Thoracic aorta (tissue), 2 donors: Measurements from ENCODE around the gene UFD1. TPM values are rescaled to one million over a fixed set of nuclear protein-coding genes. Genes with fewer than 3 reads are reported as not detected.
"Not testable (repeated sequence)": the region's sequence is repeated elsewhere in the genome, so short reads cannot be mapped to it uniquely, and the experiment has no call there.

Source experiments
- ATAC-seq: fragments of 150-250 bp; one replicate; pipeline ENCODE4 v1.8.0; 2017; ENCODE audit warnings: low read depth; ENCODE audit not compliant: insufficient number of reproducible peaks, low FRiP score
- DNase-seq: peaks from one replicate; pipeline ENCODE4 v3.0.0-alpha.2; 2020; ENCODE audit warnings: low spot score
- H3K27ac ChIP-seq, 2 donors: fragments of 200-600 bp; sonication (generic); 1 replicate in 1 of 2; 2 replicates in 1 of 2; pipeline ENCODE4 v1.5.1; 2016; ENCODE audit warnings: mild to moderate bottlenecking in 2 of 2, moderate library complexity in 2 of 2
- H3K27me3 ChIP-seq: fragments of 200-600 bp; sonication (generic); replicated peaks from 2 replicates; pipeline ENCODE4 v1.6.0; 2016; ENCODE audit warnings: mild to moderate bottlenecking; ENCODE audit not compliant: insufficient read depth
- H3K36me3 ChIP-seq: fragments of 200-600 bp; sonication (generic); one replicate; pipeline ENCODE4 v1.5.1; 2016
- H3K4me1 ChIP-seq, 2 donors: fragments of 200-600 bp; sonication (generic); 1 replicate in 1 of 2; 2 replicates in 1 of 2; pipeline versions ENCODE4 v1.5.1 to v1.6.0; 2016; ENCODE audit warnings: low read depth in 2 of 2, mild to moderate bottlenecking in 1 of 2; ENCODE audit not compliant: control insufficient read depth in 1 of 2
- H3K4me3 ChIP-seq: fragments of 200-600 bp; sonication (generic); 2 replicates; pipeline ENCODE4 v1.5.1; 2016; ENCODE audit warnings: mild to moderate bottlenecking
- H3K9me3 ChIP-seq: fragments of 200-600 bp; sonication (generic); 2 replicates; pipeline ENCODE4 v1.5.1; 2016
- total RNA-seq, 2 donors: library from RNA; depleted of rRNA; stranded (reverse); fragments of >200 nt; gene quantifications; one replicate each; pipeline versions ENCODE4 v1.1.0 to v1.2.3, GENCODE V29; 2016
- TF ChIP-seq, protein P1 (sequence below): fragments of 200-600 bp; sonication (generic); IDR thresholded peaks from one replicate; pipeline ENCODE4 v1.5.1; 2019; ENCODE audit warnings: antibody characterized with exemption

The UFD1 gene
- total RNA-seq, 2 donors from 2014 or later = 32.0 to 32.5 TPM

GRCh38 chr22:19442166-19442565, 36.8 kb downstream of the UFD1 start:
- no peak for ATAC-seq
- no peaks in the 10 kb centered on the region for H3K27me3 ChIP-seq
- DNase-seq = no peak
- TF ChIP-seq, protein P1, sequence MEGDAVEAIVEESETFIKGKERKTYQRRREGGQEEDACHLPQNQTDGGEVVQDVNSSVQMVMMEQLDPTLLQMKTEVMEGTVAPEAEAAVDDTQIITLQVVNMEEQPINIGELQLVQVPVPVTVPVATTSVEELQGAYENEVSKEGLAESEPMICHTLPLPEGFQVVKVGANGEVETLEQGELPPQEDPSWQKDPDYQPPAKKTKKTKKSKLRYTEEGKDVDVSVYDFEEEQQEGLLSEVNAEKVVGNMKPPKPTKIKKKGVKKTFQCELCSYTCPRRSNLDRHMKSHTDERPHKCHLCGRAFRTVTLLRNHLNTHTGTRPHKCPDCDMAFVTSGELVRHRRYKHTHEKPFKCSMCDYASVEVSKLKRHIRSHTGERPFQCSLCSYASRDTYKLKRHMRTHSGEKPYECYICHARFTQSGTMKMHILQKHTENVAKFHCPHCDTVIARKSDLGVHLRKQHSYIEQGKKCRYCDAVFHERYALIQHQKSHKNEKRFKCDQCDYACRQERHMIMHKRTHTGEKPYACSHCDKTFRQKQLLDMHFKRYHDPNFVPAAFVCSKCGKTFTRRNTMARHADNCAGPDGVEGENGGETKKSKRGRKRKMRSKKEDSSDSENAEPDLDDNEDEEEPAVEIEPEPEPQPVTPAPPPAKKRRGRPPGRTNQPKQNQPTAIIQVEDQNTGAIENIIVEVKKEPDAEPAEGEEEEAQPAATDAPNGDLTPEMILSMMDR = no peak
- H3K27ac ChIP-seq = no peak overlapping the region
- H3K4me1 ChIP-seq = peaks cover 14 to 18% of the 10 kb centered on the region in 2 donors
- H3K4me3 ChIP-seq = no peak overlapping the region
- H3K36me3 ChIP-seq = peaks cover 7% of the 10 kb centered on the region
- H3K9me3 ChIP-seq = no peaks in the 10 kb centered on the region

DNA sequence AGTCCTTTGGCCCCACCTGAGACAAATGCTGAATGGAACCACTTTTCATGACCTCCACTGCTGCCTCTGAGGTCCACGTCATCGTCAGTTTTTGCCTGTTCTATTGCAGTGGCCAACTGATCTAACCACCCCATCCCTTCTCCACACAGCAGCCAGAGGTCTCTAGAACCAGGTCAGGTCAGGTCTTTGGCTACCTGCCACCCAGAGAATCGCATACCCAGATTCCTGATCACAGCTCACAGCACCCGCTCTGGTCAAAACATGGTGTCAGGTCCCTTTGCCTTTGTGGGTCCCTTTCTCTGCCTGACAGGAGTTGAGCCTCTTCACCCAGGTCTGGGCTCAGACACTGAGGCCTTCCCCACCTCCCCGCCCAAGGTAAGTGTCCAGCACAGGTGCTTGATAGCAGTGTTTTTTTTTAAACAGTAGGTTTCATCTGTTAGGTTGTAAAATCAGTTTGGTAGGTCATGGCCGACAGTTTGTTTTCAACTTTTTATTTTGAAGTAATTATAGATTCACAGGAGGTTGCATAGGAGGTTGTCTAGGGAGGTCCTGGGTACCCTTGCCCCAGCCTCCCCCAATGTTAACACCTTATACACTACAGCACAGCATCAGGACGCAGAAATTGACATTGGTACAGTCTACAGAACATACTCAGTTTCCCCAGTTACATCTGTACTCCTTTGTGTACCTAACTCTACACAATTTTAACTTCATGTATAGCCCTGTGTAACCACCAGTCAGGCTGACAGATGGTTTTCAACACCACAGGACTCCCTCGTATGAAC, 38.4 kb downstream of the UFD1 start:
- TF ChIP-seq, protein P1 = no peak
- peaks cover 3 to 5% of the 10 kb centered on the region in 2 donors for H3K4me1 ChIP-seq
- ATAC-seq (no peak), DNase-seq (no peak)
- H3K9me3 ChIP-seq = no peaks in the 10 kb centered on the region
- no peaks in the 10 kb centered on the region for H3K27me3 ChIP-seq
- no peak overlapping the region for H3K4me3 ChIP-seq
- H3K36me3 ChIP-seq = peaks cover 14% of the 10 kb centered on the region
- H3K27ac ChIP-seq = no peak overlapping the region

GRCh38 chr22:19438298-19438697, 40.7 kb downstream of the UFD1 start:
- H3K27me3 ChIP-seq = no peaks in the 10 kb centered on the region
- ATAC-seq (no peak), DNase-seq (no peak)
- H3K4me3 ChIP-seq = no peak overlapping the region
- H3K27ac ChIP-seq = no peak overlapping the region
- H3K9me3 ChIP-seq = no peaks in the 10 kb centered on the region
- H3K4me1 ChIP-seq = peaks cover 0 to 3% of the 10 kb centered on the region in 2 donors
- TF ChIP-seq, protein P1 = no peak
- peaks cover 13% of the 10 kb centered on the region for H3K36me3 ChIP-seq

DNA sequence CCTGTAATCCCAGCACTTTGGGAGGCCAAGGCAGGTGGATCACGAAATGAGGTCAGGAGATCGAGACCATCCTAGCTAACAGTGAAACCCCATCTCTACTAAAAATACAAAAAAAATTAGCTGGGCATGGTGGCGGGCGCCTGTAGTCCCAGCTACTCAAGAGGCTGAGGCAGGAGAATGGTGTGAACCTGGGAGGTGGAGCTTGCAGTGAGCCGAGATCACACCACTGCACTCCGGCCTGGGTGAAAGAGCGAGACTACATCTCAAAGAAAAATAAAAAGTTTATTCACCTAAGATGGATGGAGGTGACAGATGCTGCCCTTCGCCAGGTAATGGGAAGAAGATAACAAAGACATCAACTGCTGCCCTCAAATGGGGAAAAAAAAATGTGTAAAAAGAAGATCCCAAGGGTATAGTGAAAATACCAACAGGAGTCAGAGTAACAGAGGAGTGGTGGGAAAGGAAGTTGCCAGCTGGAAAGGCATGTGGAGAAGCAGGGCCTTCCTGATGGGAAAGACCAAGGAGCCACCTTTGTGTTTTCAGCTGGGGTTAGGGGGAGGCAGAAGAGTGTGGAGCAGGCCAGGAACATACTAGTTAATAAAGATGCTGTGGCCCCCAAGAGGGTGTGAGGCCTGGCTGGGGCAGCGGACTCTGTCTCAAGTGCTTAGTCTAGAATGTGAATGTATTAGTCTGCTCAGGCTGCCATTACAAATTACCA, 42.4 kb downstream of the UFD1 start:
- not testable (repeated sequence) for H3K4me3 ChIP-seq, H3K27me3 ChIP-seq, H3K4me1 ChIP-seq, ATAC-seq, H3K27ac ChIP-seq, H3K9me3 ChIP-seq, DNase-seq
- H3K36me3 ChIP-seq = peaks cover 13% of the 10 kb centered on the region

DNA sequence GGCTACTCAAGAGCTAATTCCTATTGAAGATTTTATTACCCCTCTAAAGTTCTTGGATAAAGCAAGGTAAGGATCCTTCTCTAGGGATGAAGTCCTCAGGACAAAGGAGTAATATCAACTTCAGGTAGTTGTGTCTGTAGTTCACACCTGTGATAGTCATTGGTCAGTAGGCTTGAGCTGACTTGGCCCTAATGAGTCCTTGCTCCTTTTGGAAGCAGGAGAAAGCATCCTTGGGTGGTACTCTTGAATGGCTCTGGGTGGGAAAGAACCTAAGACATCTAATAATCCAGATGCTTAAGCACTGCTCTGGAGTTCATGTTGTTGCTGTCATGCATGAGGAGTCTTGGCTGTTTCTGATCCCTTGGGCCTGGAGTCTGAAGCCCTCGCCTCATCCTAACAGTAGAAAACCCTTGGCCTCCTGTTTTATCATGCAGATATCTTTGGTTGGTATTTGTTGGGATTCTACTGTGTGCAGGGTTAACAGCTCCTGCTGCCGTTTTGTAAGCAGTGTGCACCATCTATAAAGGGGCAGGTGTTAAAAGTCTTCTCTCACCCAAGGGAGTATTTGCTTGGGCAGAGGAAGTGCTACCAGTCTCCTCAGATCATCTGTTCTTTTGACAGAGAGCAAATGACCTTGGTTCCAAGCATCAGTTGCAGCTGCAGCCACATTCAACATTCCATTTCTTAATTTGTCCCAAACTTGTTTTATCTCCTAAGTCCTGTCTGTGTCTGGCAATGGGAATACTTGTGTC, 44.0 kb downstream of the UFD1 start:
- H3K27ac ChIP-seq = no peak overlapping the region

More for the DNA sequence above, 44.0 kb downstream of the UFD1 start:
- Histone ChIP-seq H3K4me3 (no peak overlapping the region), H3K27me3 (no peaks in the 10 kb centered on the region), H3K4me1 (peaks cover 8 to 19% of the 10 kb centered on the region in 2 donors), H3K9me3 (no peaks in the 10 kb centered on the region), H3K36me3 (peaks cover 13% of the 10 kb centered on the region)
- DNase-seq (no peak), ATAC-seq (no peak)
- TF ChIP-seq, protein P1 = no peak
